VCaP (cell line): ENCODE results near the gene BTBD17.

Experiments
- H3K27ac ChIP-seq: fragments of 450-650 bp; 2 replicates; pipeline ENCODE4 v1.5.1; 2017
- CTCF ChIP-seq: fragments of 450-650 bp; conservative IDR thresholded peaks from 2 replicates; pipeline ENCODE4 v1.5.1; 2017; ENCODE audit warnings: mild to moderate bottlenecking, moderate library complexity

Gene BTBD17

DNA sequence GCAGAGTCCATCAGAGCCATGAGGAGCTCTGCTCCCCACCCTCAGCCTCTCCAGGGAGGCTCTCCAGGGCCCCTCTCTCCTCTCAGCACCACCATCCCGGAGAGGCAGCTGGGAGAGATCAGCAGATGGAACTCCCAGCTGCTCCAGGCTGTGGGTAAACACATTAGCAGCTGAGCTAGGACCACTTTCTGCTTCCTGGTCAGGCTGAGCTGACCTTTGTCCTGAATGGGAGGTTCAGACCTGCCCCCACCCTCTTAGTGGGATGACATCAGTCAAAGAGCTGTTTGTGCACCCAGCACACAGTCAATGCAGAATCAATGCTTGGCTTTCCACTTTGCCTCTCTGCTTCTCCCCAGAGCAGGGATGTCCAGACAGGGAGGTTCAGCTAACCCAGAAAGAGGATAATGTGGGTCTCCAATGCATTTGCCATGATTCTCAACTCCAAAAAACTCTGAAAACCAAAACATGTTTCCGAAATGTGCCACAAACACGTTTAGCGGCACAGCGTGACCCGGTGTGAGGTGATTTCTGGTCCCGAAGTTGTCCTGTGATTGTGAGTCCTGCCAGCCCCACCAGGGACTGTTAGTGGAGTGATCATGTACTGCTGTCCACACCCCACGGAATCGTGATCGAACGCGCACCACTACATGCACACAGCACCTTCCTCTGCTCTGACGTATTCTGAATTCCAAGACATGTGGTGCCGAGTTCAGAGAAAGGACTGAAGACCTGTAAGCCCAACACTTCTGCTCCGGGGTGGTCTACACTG lies 12.4 kb upstream of the BTBD17 start:
- H3K27ac ChIP-seq: no peak overlapping the region
- TF ChIP-seq CTCF: no peak

DNA sequence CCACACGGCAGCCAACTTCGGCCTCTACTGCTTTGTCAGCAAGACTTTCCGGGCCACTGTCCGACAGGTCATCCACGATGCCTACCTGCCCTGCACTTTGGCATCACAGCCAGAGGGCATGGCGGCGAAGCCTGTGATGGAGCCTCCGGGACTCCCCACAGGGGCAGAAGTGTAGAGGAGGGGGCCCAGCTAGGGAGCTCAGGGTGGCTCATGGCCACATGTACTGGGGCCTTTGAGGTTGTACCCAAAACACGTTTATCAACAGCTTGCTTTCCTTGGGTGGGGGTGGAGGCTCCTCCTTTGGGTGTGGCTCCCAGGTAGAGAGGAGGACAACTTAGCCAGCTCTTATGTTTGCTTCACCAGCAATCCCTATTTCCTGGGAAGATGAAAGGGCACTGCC lies 10.8 kb upstream of the BTBD17 start:
- H3K27ac ChIP-seq: no peak overlapping the region
- TF ChIP-seq CTCF: no peak

DNA sequence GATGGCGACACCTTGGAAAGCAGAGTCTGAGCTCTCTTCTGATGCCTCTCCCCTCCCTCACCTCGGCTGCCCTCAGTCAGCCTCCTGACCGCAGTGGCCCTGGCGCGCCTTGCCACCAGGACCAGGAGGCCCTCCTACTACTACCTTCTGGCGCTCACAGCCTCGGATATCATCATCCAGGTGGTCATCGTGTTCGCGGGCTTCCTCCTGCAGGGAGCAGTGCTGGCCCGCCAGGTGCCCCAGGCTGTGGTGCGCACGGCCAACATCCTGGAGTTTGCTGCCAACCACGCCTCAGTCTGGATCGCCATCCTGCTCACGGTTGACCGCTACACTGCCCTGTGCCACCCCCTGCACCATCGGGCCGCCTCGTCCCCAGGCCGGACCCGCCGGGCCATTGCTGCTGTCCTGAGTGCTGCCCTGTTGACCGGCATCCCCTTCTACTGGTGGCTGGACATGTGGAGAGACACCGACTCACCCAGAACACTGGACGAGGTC lies 10.0 kb upstream of the BTBD17 start:
- no peak for TF ChIP-seq CTCF

GRCh38 chr17:74369665-74370490 lies 8.2 kb upstream of the BTBD17 start:
- H3K27ac ChIP-seq: no peak overlapping the region
- no peak for TF ChIP-seq CTCF

More for the DNA sequence above, 10.0 kb upstream of the BTBD17 start:
- H3K27ac ChIP-seq: no peak overlapping the region

GRCh38 chr17:74369221-74369620 lies 7.6 kb upstream of the BTBD17 start:
- H3K27ac ChIP-seq: no peak overlapping the region
- TF ChIP-seq CTCF: no peak

GRCh38 chr17:74368341-74369081 lies 6.8 kb upstream of the BTBD17 start:
- peak; percentile 95 for TF ChIP-seq CTCF
- no peak overlapping the region for H3K27ac ChIP-seq

- no peak within 1 kb of the TSS for H3K27ac ChIP-seq
- TF ChIP-seq CTCF: no peak
Measured at GRCh38 chr17:74367206-74367605, 5.5 kb upstream of the BTBD17 start, which contains the start of gene GPR142. Gene GPR142, plus strand, starts transcription at chr17:74367506. Its CDS starts 2,035 bp downstream, at chr17:74369541.
